HG03175 (cell line): ENCODE measurements around the gene UGT1A6.

Experiments
- ATAC-seq: cut with Tn5 transposase; IDR thresholded peaks from one replicate; pipeline ENCODE4 v1.9.1; 2021; ENCODE audit warnings: mild to moderate bottlenecking, moderate library complexity; ENCODE audit not compliant: unreplicated experiment

UGT1A6 gene

GRCh38 chr2:233799087-233799665 is 106.5 kb downstream of the UGT1A6 start:
- no peak for ATAC-seq

DNA sequence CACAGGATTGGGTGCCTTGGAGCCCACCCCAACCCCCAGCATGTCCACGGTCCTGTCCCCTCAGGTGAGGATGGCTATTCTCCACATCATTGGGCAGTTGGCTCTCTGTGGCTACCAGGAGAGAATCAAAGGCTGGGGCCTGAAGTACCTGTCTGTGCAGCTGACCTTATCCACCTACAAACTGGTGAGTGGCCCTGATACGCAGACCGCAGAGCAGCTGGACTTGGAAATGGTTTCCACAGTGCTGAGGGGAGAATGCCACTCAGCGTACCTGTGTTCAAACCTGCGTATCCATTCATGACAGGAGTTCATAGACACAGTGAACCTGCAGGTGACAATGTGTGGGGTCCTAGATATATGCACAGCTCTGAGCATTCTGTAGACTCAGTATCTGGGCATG is 107.0 kb downstream of the UGT1A6 start:
- no peak for ATAC-seq

GRCh38 chr2:233800208-233800607 is 107.5 kb downstream of the UGT1A6 start:
- no peak for ATAC-seq

- ATAC-seq = no peak
Observed at GRCh38 chr2:233801357-233802131, 108.9 kb downstream of the UGT1A6 start.

DNA sequence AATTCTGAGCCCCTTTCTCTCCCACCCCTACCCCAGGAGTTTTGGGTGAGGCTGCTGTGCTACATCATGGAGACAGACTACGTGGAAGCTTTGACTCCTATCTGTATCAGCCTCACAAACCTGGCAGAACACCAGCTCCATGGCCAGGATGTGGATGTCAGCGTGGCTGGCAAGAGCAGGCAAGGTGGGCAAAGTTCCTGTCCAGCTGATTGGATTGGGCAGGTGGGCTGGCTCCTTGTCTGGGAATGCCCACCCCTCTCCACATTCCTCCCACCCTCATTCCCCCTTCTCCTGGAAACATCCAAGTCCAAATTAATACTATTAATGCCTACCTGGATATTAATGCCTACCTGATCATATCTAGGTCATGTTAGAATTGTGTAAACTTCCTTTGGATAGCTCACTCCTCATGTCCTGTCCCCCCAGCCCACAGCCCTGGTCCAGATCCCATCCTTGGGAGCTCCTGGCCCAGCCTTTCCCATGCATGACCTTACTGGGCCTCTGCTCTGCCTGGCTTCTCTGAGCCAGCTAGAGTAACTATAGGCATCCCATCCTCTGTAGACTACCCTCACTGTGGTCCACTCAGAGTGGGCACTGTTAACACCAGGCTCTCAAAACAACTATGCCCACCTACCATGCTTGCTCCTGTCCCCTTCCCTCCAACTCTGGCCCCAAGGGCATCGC is 109.6 kb downstream of the UGT1A6 start:
- ATAC-seq = no peak

DNA sequence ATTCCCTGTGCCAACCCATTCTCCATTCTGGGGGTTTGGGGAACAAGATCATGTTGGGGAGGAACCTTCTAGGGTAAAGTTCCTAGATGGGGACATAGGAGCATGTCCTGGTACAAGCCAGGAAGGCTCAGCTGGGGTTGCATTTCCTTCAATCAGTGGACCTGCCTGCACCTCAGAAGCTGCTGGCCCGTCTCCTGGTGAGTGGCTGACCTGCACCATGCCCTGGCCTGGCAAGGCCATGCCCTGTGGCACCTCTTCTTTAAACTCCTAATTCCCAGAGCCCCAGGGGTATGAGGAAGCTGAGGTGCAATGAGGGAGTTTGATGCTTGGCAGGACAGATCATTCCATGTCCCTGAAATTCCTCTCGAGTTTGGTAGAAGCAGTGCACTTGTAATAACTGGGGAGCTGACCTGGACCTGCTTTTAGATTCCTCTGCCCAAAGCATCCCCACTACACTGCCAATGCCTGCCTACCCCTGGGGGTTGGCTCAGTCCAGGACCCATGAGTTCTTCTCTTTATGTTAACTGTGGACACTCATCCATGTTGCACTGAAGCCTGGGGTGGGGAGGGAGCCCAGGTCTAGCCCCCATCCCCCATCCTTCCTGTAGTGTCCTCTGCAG is 110.7 kb downstream of the UGT1A6 start:
- no peak for ATAC-seq

GRCh38 chr2:233803994-233804393 is 111.3 kb downstream of the UGT1A6 start:
- ATAC-seq = no peak

DNA sequence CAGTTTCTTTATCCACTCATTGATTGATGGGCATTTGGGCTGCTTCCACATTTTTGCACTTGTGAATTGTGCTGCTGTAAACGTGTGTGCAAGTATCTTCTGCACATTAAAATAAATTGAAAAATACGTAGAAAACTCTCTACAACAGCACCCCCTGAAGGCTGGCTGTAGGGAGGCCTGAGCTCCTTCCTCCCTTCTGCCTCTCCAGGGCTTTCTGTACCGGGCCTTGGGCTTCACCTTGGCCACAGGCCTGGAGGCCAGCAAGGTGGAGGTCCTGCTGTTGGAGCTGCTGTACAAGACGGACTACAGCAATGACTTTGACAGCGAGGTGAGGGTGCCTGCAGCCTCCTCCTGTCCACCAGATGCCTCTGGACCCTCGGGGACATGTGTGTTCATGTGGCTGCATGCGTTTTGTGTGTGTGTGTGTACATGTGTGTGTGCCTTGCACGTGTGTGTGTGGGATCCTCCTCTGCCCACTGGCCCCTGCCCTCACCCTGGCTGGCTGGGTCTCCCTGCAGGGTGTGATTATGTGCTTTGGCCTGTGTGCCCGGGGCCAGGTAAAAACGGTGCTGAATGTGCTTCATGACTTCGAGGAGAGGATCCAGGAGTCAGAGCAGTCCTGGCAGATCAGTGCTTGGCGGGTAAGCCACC is 114.7 kb downstream of the UGT1A6 start:
- no peak for ATAC-seq

- no peak for ATAC-seq
Observed at GRCh38 chr2:233807966-233808935, 115.6 kb downstream of the UGT1A6 start.

- no peak for ATAC-seq
Observed at GRCh38 chr2:233810385-233810784, 117.7 kb downstream of the UGT1A6 start.

- no peak for ATAC-seq
Observed at GRCh38 chr2:233811087-233811486, 118.4 kb downstream of the UGT1A6 start.

DNA sequence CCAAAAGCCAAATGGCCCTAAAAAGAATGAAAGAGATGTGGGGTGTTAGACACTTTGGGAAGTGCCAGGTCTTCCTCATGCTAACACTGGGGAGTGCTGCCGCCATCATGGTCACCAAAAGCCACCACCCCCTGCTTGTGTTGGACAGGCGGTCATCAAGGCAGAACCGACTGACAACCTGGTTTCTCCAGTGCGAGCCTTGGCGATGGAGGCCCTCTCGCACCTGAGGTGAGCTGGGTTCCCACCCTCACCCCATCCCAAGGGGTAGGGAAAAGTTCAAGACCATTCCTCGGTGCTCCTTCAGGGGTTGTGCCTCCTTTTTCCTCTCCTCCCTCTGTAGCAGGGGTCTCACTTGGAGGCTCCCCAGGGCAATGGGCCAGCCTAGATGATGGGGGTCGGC is 119.0 kb downstream of the UGT1A6 start:
- ATAC-seq = no peak

DNA sequence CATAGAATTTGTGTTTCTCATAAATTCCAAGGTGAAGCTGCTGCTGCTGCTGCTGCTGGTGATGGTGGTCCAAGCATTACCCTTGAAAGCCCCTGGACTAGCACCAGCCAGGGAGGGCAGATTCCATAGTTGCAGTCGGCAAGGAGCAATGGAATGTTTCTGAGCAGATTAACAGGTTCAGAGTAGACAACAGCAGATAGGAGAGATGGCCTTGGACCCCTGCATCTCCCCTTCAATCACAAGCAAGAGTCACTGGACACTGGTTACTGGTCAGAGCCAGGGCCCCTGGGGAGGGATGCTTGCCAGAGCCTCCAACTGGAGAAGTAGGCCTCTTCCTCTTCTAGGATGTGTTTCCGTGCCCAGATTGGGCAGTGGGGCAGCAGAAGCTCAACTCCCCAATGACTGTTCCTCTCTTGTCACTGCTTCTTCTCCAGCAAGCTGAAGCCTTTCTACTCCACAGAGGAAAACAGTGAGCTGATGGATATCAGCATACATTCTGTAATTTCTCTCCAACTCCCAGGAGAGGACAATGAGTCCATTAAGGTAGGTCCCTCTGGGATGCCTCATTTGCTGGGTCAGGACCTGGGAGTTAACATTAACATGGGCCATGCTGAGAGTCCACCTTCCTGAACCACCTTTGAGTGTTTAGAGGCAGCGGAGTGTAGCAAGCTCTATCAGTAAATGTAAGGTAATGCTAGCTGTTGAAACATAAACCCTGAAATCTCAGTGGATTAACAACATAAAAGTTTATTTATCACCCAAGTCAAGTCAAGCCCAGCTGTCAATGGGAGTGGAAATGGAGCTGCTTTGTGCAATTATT is 120.8 kb downstream of the UGT1A6 start:
- no peak for ATAC-seq

GRCh38 chr2:233814056-233814835 is 121.6 kb downstream of the UGT1A6 start:
- ATAC-seq = no peak

GRCh38 chr2:233815861-233816260 is 123.2 kb downstream of the UGT1A6 start:
- no peak for ATAC-seq

DNA sequence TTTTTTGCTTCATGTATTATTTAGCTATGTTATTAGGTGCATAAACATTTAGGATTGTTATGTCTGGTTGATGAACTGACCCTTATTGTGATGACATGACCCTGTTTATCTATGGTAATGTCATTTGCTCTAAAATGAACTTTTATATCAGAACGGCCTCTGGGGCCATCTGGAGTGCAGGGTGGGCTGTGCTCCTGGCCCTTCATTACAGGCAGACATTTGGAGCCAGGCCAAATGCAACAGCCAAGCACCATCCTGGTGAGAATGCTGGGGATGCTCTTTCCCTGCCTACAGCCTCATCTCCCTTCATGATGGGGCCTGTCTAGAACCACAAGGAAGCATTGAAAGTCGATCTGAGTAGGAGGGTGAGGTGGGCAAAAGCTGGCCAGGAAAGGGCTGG is 123.6 kb downstream of the UGT1A6 start:
- no peak for ATAC-seq

GRCh38 chr2:233816771-233817170 is 124.1 kb downstream of the UGT1A6 start:
- ATAC-seq = no peak

DNA sequence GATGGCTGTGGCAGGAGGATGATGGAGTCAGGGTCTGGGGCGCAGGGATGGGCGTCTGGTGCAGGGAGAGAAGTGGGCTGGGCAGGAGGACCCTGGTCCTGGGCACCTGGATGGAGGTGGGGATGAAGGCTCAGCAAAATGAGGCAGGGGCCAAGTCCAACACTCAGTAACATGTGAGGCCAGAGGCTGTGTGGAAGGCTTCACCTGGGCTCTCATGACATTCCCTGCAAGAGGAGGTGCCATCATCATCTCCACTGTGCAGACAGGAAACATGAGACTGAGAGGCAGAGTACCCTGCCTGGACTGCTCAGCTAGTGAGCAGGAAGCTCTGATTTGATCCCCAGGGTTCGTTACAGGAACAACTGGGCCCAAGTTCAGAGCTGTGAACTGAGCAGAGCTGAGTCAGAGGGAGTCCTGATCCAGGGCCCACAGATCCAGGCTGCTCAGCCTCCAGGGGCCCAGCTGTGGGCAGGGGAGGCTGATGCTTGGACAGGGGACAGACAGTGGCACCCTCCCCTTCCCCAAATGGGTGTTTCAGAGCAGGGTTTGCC is 124.7 kb downstream of the UGT1A6 start:
- ATAC-seq = no peak
